Measurements from ENCODE around the gene ERCC6. TPM values are rescaled to one million over a fixed set of nuclear protein-coding genes. Genes with fewer than 3 reads are reported as not detected.

Gene ERCC6
- polyA plus RNA-seq, 1 donor, result 13.2 TPM

DNA sequence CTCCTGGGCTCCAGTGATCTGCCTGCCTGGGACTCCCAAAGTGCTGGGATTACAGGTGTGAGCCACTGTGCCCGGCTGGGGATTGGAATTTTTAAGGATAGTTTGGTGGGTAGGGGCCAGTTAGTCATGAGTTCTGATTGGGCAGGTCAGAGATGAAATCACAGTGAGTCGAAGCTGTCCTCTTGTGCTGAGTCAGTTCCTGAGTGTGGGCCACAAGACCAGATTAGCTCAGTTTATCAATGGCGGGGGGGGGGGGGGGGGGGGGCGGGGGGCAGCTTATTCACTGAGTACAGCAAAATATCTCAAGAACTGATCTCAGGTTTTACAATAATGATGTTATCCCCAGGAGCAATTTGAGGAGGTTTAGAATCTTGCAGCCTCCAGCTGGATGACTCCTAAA lies 11.6 kb upstream of the ERCC6 start:
- no CpG with 5 or more reads among the region's 4 CpGs for WGBS (ENCODE audit: insufficient coverage, low lambda C conversion rate)
- DNase-seq, result no peak
- Histone ChIP-seq H3K4me3 (ENCODE audit: low read length) (no peak overlapping the region), H3K27ac (ENCODE audit: low read length) (no peak overlapping the region), H3K9me3 (ENCODE audit: control insufficient read depth, low read depth, low read length) (no peaks in the 10 kb centered on the region), H3K36me3 (ENCODE audit: control insufficient read depth, insufficient read depth, low read length) (no peaks in the 10 kb centered on the region), H3K4me1 (ENCODE audit: control insufficient read depth, insufficient read depth, low read length) (no peaks in the 10 kb centered on the region), H3K27me3 (ENCODE audit: control insufficient read depth, insufficient read depth, low read length) (peaks cover 2% of the 10 kb centered on the region)

DNA sequence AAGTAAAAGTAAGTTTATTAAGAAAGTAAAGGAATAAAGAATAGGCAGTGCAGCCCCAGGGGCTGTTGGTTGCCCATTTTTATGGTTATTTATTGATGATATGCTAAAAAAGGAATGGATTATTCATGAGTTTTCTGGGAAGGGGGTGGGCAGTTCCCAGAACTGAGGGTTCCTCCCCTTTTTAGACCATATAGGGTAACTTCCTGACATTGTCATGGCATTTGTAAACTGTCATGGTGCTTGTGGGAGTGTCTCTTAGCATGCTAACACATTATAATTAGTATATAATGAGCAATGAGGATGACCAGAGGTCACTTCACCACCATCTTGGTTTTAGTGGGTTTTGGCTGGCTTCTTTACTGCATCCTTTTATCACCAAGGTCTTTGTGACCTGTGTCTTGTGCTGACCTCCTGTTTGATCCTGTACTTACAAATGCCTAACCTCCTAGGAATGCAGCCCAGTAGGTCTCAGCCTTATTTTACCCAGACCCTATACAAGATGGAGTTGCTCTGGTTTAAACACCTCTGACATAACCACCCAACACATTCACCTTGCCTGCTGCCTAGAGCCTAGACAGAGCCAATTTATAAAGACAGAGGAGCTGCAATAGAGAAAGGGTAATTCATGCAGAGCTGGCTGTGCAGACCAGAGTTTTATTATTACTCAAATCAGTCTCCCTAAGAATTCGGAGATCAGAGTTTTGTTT lies 10.9 kb upstream of the ERCC6 start:
- H3K27me3 ChIP-seq (ENCODE audit: control insufficient read depth, insufficient read depth, low read length), result peaks cover 2% of the 10 kb centered on the region
- no peak overlapping the region for H3K27ac ChIP-seq (ENCODE audit: low read length)
- no peaks in the 10 kb centered on the region for H3K9me3 ChIP-seq (ENCODE audit: control insufficient read depth, low read depth, low read length)
- H3K36me3 ChIP-seq (ENCODE audit: control insufficient read depth, insufficient read depth, low read length), result no peaks in the 10 kb centered on the region
- WGBS (ENCODE audit: insufficient coverage, low lambda C conversion rate), result no CpG with 5 or more reads among the region's 1 CpG
- no peaks in the 10 kb centered on the region for H3K4me1 ChIP-seq (ENCODE audit: control insufficient read depth, insufficient read depth, low read length)
- DNase-seq, result no peak
- no peak overlapping the region for H3K4me3 ChIP-seq (ENCODE audit: low read length)

DNA sequence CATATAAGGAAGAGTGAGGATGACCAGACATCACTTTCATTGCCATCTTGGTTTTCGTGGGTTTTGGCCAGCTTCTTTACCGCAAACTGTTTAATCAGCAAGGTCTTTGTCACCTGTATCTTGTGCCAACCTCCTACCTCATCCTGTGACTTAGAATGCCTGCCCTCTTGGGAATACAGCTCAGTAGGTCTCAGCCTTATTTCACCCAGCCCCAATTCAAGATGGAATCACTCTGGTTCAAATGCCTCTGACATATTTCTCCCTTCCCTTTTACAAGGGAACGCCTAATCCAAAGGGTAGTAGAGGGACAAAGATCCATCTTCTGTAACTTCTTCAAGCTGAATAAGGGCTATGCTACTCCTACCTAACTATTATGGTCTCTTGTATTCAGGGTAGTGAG lies 4.7 kb upstream of the ERCC6 start:
- Histone ChIP-seq H3K9me3 (ENCODE audit: control insufficient read depth, low read depth, low read length) (no peaks in the 10 kb centered on the region), H3K4me3 (ENCODE audit: low read length) (no peak overlapping the region), H3K4me1 (ENCODE audit: control insufficient read depth, insufficient read depth, low read length) (no peaks in the 10 kb centered on the region), H3K27ac (ENCODE audit: low read length) (no peak overlapping the region), H3K27me3 (ENCODE audit: control insufficient read depth, insufficient read depth, low read length) (peaks cover 8% of the 10 kb centered on the region), H3K36me3 (ENCODE audit: control insufficient read depth, insufficient read depth, low read length) (no peaks in the 10 kb centered on the region)
- DNase-seq, result no peak
- WGBS (ENCODE audit: insufficient coverage, low lambda C conversion rate), result no CpG with 5 or more reads among the region's 3 CpGs

DNA sequence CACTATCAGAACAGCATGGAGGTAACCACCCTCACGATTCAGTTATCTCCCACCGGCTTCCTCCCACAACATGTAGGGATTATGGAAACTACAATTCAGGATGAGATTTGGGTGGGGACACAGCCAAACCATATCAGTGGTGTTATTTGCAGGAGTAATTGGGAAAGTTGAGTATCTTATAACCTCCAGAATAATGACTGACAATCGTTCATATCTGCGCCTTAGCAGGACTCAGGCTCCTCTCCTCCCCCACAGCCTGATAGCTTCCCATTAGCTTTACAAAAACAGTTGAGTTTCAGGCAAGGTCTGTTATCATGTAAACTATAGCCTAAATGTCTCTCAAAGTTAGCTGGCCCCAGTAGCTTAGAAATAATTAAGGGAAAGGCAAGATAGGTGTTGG lies 3.4 kb upstream of the ERCC6 start:
- DNase-seq, result no peak
- Histone ChIP-seq H3K27me3 (ENCODE audit: control insufficient read depth, insufficient read depth, low read length) (peaks cover 8% of the 10 kb centered on the region), H3K4me1 (ENCODE audit: control insufficient read depth, insufficient read depth, low read length) (no peaks in the 10 kb centered on the region), H3K27ac (ENCODE audit: low read length) (no peak overlapping the region), H3K36me3 (ENCODE audit: control insufficient read depth, insufficient read depth, low read length) (no peaks in the 10 kb centered on the region), H3K9me3 (ENCODE audit: control insufficient read depth, low read depth, low read length) (no peaks in the 10 kb centered on the region), H3K4me3 (ENCODE audit: low read length) (no peak overlapping the region)
- WGBS (ENCODE audit: insufficient coverage, low lambda C conversion rate), result no CpG with 5 or more reads among the region's 4 CpGs

DNA sequence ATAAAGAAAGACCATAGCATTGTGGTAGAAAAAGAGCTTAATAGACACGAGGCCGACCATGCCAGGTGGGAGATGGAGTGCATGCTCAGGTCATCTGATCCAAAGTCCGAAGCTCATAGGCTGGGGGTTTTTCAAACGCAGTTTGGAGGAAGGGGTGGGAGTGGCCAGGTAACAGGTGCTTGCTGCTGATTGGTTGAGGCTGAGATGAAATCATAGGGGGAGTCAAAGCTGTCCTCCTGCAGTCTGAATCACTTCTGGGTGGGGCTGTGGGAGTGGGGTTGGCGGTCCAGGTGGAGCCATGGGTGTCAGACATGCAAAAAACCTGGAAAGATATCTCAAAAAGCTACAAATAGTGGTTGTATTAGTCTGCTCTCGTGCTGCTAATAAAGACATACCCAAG lies 2.8 kb upstream of the ERCC6 start:
- DNase-seq, result no peak

DNA sequence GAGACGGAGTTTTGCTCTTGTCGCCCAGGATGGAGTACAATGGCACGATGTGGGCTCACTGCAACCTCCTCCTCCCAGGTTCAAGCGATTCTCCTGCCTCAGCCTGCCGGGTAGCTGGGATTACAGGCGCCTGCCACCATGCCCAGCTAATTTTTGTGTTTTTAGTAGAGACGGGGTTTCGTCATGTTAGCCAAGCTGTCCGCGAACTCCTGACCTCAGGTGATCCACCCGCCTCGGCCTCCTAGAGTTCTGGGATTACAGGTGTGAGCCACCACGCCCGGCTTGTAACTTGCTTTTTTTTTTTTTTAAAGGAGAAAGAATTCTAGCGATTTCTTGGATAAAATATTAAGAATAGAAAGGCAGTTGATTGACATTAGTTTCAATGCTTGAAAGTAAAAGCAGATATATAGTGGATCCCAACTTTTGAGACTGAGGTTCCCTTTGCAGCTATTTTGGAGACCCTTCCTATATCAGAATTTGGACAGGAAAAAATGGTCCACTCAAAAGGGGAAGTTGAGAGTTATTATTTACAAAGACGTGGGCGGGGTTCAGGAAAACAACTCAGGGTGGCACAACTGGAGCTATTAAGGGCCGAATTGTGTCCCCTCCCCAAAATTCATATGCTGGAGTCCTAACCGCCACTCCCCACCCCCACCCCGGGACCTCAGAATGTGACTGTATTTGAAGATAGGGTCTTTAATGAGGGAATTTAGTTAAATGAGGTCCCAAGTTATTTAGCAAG lies 1.3 kb upstream of the ERCC6 start:
- 40% methylated on average over 2 of the region's 20 CpGs for WGBS (ENCODE audit: insufficient coverage, low lambda C conversion rate)
- Histone ChIP-seq H3K27ac (ENCODE audit: low read length) (no peak overlapping the region), H3K27me3 (ENCODE audit: control insufficient read depth, insufficient read depth, low read length) (peaks cover 8% of the 10 kb centered on the region), H3K4me1 (ENCODE audit: control insufficient read depth, insufficient read depth, low read length) (no peaks in the 10 kb centered on the region), H3K4me3 (ENCODE audit: low read length) (no peak overlapping the region), H3K36me3 (ENCODE audit: control insufficient read depth, insufficient read depth, low read length) (peaks cover 4% of the 10 kb centered on the region), H3K9me3 (ENCODE audit: control insufficient read depth, low read depth, low read length) (no peaks in the 10 kb centered on the region)
- DNase-seq, result no peak

More for the DNA sequence above, 2.8 kb upstream of the ERCC6 start:
- no peak overlapping the region for H3K4me3 ChIP-seq (ENCODE audit: low read length)
- H3K4me1 ChIP-seq (ENCODE audit: control insufficient read depth, insufficient read depth, low read length), result no peaks in the 10 kb centered on the region
- H3K36me3 ChIP-seq (ENCODE audit: control insufficient read depth, insufficient read depth, low read length), result no peaks in the 10 kb centered on the region
- no peak overlapping the region for H3K27ac ChIP-seq (ENCODE audit: low read length)
- H3K9me3 ChIP-seq (ENCODE audit: control insufficient read depth, low read depth, low read length), result no peaks in the 10 kb centered on the region
- WGBS (ENCODE audit: insufficient coverage, low lambda C conversion rate), result 67% methylated on average over 1 of the region's 6 CpGs
- H3K27me3 ChIP-seq (ENCODE audit: control insufficient read depth, insufficient read depth, low read length), result peaks cover 8% of the 10 kb centered on the region

DNA sequence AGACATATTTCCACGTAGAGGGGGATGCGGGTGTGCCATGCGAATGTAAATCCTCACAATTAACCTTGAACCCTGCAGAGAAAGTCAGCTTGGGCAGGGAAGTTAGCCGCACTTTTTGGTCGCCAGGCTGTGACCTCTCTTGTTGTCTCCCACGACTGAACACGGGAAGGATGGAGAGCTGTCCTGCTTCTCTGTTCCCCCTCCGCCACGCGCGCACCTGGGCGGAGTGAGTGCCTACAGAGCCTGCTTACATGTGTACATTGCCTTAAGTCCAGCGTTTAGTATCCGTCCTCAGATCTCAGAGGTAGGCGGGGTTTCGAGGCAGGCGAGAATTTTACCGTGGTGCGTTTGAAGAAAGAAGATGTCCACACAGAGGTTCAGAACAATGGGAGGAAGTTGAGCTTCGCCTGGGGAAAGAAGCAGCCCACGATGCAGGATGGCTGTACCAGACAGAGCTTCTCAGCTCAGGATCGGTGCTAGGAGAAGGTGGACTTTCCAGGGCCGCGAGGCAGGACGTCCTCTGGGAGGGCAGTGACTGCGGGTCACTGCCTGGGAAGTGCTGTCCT lies 482 bp upstream of the ERCC6 start:
- Histone ChIP-seq H3K4me3 (ENCODE audit: low read length) (peak overlapping the region; percentile 80), H3K4me1 (ENCODE audit: control insufficient read depth, insufficient read depth, low read length) (no peaks in the 10 kb centered on the region), H3K36me3 (ENCODE audit: control insufficient read depth, insufficient read depth, low read length) (peaks cover 4% of the 10 kb centered on the region), H3K9me3 (ENCODE audit: control insufficient read depth, low read depth, low read length) (no peaks in the 10 kb centered on the region), H3K27me3 (ENCODE audit: control insufficient read depth, insufficient read depth, low read length) (peaks cover 8% of the 10 kb centered on the region), H3K27ac (ENCODE audit: low read length) (peak overlapping the region; percentile 42)
- peak; percentile 35 to 69 for DNase-seq
- no CpG with 5 or more reads among the region's 26 CpGs for WGBS (ENCODE audit: insufficient coverage, low lambda C conversion rate)

DNA sequence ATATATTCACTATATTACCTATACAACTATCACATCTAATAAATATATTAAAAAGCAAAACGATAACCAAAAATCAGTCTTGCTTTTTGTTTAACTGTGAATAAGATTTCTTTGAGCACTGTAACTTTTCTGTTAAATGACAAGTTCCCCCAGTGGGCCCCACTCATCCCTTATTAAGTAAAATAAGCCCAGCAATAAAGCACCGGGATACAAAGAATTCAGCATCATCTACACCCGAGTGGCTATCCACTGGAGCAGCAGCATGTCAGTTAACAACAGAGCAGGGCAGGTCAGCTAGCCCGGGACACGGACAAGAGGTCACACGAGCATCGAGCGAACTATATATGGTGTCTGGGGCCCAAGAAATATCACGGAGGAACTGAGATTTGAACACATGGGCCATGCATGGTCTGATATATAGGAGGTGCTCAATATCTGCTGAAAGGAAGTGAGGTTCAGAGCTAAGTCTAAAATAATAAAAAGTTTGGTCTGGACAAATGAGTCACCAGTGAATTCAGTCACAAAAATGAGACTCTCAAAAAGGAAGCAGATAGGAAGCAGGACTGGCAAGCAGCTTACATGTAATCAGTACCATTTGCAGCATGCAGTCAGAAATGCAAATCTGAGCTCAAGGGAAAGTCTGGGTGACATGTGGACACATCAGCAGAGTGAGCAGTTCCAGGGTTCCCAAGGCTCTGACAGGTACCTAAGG lies 4.1 kb downstream of the ERCC6 start:
- H3K27ac ChIP-seq (ENCODE audit: low read length), result no peak overlapping the region
- H3K36me3 ChIP-seq (ENCODE audit: control insufficient read depth, insufficient read depth, low read length), result peaks cover 23% of the 10 kb centered on the region
- H3K27me3 ChIP-seq (ENCODE audit: control insufficient read depth, insufficient read depth, low read length), result no peaks in the 10 kb centered on the region
- no peaks in the 10 kb centered on the region for H3K9me3 ChIP-seq (ENCODE audit: control insufficient read depth, low read depth, low read length)
- no peaks in the 10 kb centered on the region for H3K4me1 ChIP-seq (ENCODE audit: control insufficient read depth, insufficient read depth, low read length)
- DNase-seq, result no peak
- 50% methylated on average over 2 of the region's 9 CpGs for WGBS (ENCODE audit: insufficient coverage, low lambda C conversion rate)
- no peak overlapping the region for H3K4me3 ChIP-seq (ENCODE audit: low read length)

DNA sequence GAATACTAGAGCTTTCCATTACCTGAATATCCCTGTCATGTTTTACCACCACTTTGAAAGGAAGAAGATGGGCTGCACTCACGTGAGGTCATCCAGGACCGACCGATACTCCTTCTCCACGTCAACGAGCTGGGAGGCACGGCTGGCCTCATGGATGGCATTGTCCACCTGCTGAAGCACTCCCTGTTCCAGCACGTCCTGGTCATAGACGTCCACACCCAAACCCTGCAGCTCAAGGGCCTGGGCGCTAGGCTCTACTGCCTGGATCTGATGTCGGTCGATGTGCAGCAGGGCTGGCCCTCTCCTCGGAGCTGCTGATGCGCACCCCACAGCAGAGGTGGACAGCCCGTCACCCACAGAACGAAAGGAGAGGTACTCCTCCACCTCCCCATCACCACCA lies 6.5 kb downstream of the ERCC6 start:
- Histone ChIP-seq H3K27me3 (ENCODE audit: control insufficient read depth, insufficient read depth, low read length) (no peaks in the 10 kb centered on the region), H3K4me1 (ENCODE audit: control insufficient read depth, insufficient read depth, low read length) (no peaks in the 10 kb centered on the region), H3K4me3 (ENCODE audit: low read length) (no peak overlapping the region), H3K9me3 (ENCODE audit: control insufficient read depth, low read depth, low read length) (no peaks in the 10 kb centered on the region), H3K27ac (ENCODE audit: low read length) (no peak overlapping the region), H3K36me3 (ENCODE audit: control insufficient read depth, insufficient read depth, low read length) (peaks cover 40% of the 10 kb centered on the region)
- WGBS (ENCODE audit: insufficient coverage, low lambda C conversion rate), result no CpG with 5 or more reads among the region's 15 CpGs
- no peak for DNase-seq

DNA sequence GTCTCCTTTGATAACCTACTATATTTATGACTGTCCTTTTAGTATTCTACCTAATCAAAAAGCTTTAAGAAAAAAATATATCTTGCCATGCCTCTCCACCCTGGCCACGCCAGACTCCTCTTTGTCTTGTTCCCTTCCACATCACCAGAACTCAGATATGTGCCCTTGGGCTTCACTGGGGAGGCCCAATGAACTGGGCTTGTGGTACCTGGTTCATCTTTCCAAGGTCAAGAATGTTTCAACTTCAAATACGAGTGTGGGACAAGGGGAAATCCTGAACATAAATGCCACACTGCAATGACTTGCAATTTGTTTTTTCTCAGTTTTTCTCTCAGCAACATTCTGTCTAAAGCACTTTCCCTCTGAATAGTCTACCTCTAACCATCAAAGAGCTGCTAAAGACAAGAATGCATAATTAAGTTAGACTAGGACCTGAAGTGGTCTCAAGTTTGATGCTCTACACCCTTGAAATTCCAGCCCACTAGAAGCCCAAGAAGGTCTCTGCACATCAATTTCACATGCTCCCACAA lies 9.9 kb downstream of the ERCC6 start:
- Histone ChIP-seq H3K9me3 (ENCODE audit: control insufficient read depth, low read depth, low read length) (no peaks in the 10 kb centered on the region), H3K27ac (ENCODE audit: low read length) (no peak overlapping the region), H3K4me3 (ENCODE audit: low read length) (no peak overlapping the region), H3K27me3 (ENCODE audit: control insufficient read depth, insufficient read depth, low read length) (no peaks in the 10 kb centered on the region), H3K36me3 (ENCODE audit: control insufficient read depth, insufficient read depth, low read length) (peaks cover 60% of the 10 kb centered on the region), H3K4me1 (ENCODE audit: control insufficient read depth, insufficient read depth, low read length) (no peaks in the 10 kb centered on the region)
- no CpG with 5 or more reads among the region's 2 CpGs for WGBS (ENCODE audit: insufficient coverage, low lambda C conversion rate)
- no peak for DNase-seq

Data from large intestine (tissue), 3 donors.